ENCODE results near the gene BICC1.
A peak's percentile ranks its signal among the peaks of the same experiment; 100 is the strongest.

The BICC1 gene

GRCh38 chr10:58555170-58555929 is 42.7 kb downstream of the BICC1 start:
- H3K4me1 ChIP-seq, result no peaks in the 10 kb centered on the region
- no peak overlapping the region for H3K4me3 ChIP-seq

GRCh38 chr10:58555930-58556311 is 43.2 kb downstream of the BICC1 start:
- H4K20me1 ChIP-seq, result no peaks in the 10 kb centered on the region
- H3K27me3 ChIP-seq, result no peaks in the 10 kb centered on the region
- TF ChIP-seq Cebpa-rat (IDR thresholded peaks at IDR 0.05), result no peak
- no peak overlapping the region for H3K27ac ChIP-seq
- H3K4me1 ChIP-seq, result no peaks in the 10 kb centered on the region
- no peaks in the 10 kb centered on the region for H3K36me3 ChIP-seq
- no peak overlapping the region for H3K9ac ChIP-seq
- H3K4me2 ChIP-seq, result no peak overlapping the region
- no peak overlapping the region for H3K4me3 ChIP-seq
- H3K9me3 ChIP-seq (replicated peaks in 1 of 11), result peaks cover 6 to 17% (median 11%) of the 10 kb centered on the region in 11 experiments; a peak in 21 of 22 replicates

More at GRCh38 chr10:58555170-58555929, 42.7 kb downstream of the BICC1 start:
- Histone ChIP-seq H3K27me3 (no peaks in the 10 kb centered on the region), H4K20me1 (no peaks in the 10 kb centered on the region), H3K4me2 (no peak overlapping the region), H3K36me3 (no peaks in the 10 kb centered on the region), H3K9me3 (replicated peaks in 1 of 11) (peaks cover 6 to 17% (median 11%) of the 10 kb centered on the region in 11 experiments; a peak in 21 of 22 replicates), H3K27ac (no peak overlapping the region), H3K9ac (no peak overlapping the region)
- TF ChIP-seq Cebpa-rat (IDR thresholded peaks at IDR 0.05), result no peak

- Histone ChIP-seq H3K27ac (no peak overlapping the region), H3K9ac (no peak overlapping the region), H3K4me3 (no peak overlapping the region), H3K4me2 (no peak overlapping the region), H3K9me3 (replicated peaks in 1 of 11) (peaks cover 6 to 23% (median 14%) of the 10 kb centered on the region in 11 experiments; a peak in 21 of 22 replicates), H3K36me3 (no peaks in the 10 kb centered on the region), H3K4me1 (no peaks in the 10 kb centered on the region), H4K20me1 (no peaks in the 10 kb centered on the region), H3K27me3 (no peaks in the 10 kb centered on the region)
- no peak for TF ChIP-seq Cebpa-rat (IDR thresholded peaks at IDR 0.05)
Measured at GRCh38 chr10:58556516-58557165, 44.0 kb downstream of the BICC1 start.

- H4K20me1 ChIP-seq, result no peaks in the 10 kb centered on the region
- H3K9me3 ChIP-seq (replicated peaks in 1 of 11), result peaks cover 10 to 34% (median 23%) of the 10 kb centered on the region in 11 experiments
- no peaks in the 10 kb centered on the region for H3K36me3 ChIP-seq
- no peak overlapping the region for H3K27ac ChIP-seq
- H3K4me2 ChIP-seq, result no peak overlapping the region
- H3K4me3 ChIP-seq, result no peak overlapping the region
- no peak for TF ChIP-seq Cebpa-rat (IDR thresholded peaks at IDR 0.05)
- H3K9ac ChIP-seq, result no peak overlapping the region
- no peaks in the 10 kb centered on the region for H3K4me1 ChIP-seq
- no peaks in the 10 kb centered on the region for H3K27me3 ChIP-seq
Measured at GRCh38 chr10:58557714-58558113, 45.0 kb downstream of the BICC1 start.

- H3K4me3 ChIP-seq, result no peak overlapping the region
- no peak overlapping the region for H3K9ac ChIP-seq
- TF ChIP-seq Cebpa-rat (IDR thresholded peaks at IDR 0.05), result no peak
- H3K36me3 ChIP-seq, result no peaks in the 10 kb centered on the region
- peaks cover 16 to 43% (median 25%) of the 10 kb centered on the region in 11 experiments for H3K9me3 ChIP-seq (replicated peaks in 1 of 11)
- no peak overlapping the region for H3K4me2 ChIP-seq
- H3K27me3 ChIP-seq, result no peaks in the 10 kb centered on the region
- H3K27ac ChIP-seq, result no peak overlapping the region
- no peaks in the 10 kb centered on the region for H4K20me1 ChIP-seq
- H3K4me1 ChIP-seq, result no peaks in the 10 kb centered on the region
Measured at GRCh38 chr10:58560068-58560467, 47.4 kb downstream of the BICC1 start.

GRCh38 chr10:58565271-58565670 is 52.6 kb downstream of the BICC1 start:
- Histone ChIP-seq H3K4me2 (no peak overlapping the region), H3K36me3 (no peaks in the 10 kb centered on the region), H3K9ac (no peak overlapping the region), H3K9me3 (replicated peaks in 1 of 11) (peaks cover 10 to 33% (median 18%) of the 10 kb centered on the region in 11 experiments), H3K27ac (no peak overlapping the region), H3K27me3 (no peaks in the 10 kb centered on the region), H3K4me3 (no peak overlapping the region), H3K4me1 (no peaks in the 10 kb centered on the region), H4K20me1 (no peaks in the 10 kb centered on the region)
- no peak for TF ChIP-seq Cebpa-rat (IDR thresholded peaks at IDR 0.05)

GRCh38 chr10:58567652-58568051 is 55.0 kb downstream of the BICC1 start:
- Histone ChIP-seq H3K9me3 (replicated peaks in 1 of 11) (peaks cover 5 to 34% (median 22%) of the 10 kb centered on the region in 11 experiments; a peak in 21 of 22 replicates), H4K20me1 (no peaks in the 10 kb centered on the region), H3K27me3 (no peaks in the 10 kb centered on the region), H3K9ac (no peak overlapping the region), H3K27ac (no peak overlapping the region), H3K36me3 (no peaks in the 10 kb centered on the region), H3K4me1 (no peaks in the 10 kb centered on the region), H3K4me3 (no peak overlapping the region), H3K4me2 (no peak overlapping the region)
- no peak for TF ChIP-seq Cebpa-rat (IDR thresholded peaks at IDR 0.05)

- Histone ChIP-seq H3K36me3 (no peaks in the 10 kb centered on the region), H3K4me2 (no peak overlapping the region), H3K4me3 (no peak overlapping the region), H3K9me3 (replicated peaks in 1 of 11) (peaks cover 0 to 26% (median 17%) of the 10 kb centered on the region in 11 experiments; a peak in 16 of 22 replicates), H3K4me1 (peaks cover 0 to 6% (median 0%) of the 10 kb centered on the region in 10 experiments; a peak in 2 of 20 replicates), H4K20me1 (no peaks in the 10 kb centered on the region), H3K27me3 (no peaks in the 10 kb centered on the region), H3K9ac (no peak overlapping the region), H3K27ac (0 out of 22 replicates have a peak overlapping the region, but pooled peaks of 1 of the 11 experiments have one; percentile 3)
- TF ChIP-seq Cebpa-rat (IDR thresholded peaks at IDR 0.05), result no peak
Measured at GRCh38 chr10:58568428-58568935, 55.8 kb downstream of the BICC1 start.

GRCh38 chr10:58570307-58570723 is 57.6 kb downstream of the BICC1 start:
- H4K20me1 ChIP-seq, result no peaks in the 10 kb centered on the region
- no peaks in the 10 kb centered on the region for H3K36me3 ChIP-seq
- H3K9ac ChIP-seq, result no peak overlapping the region
- peaks cover 0 to 26% (median 17%) of the 10 kb centered on the region in 11 experiments; a peak in 16 of 22 replicates for H3K9me3 ChIP-seq (replicated peaks in 1 of 11)
- TF ChIP-seq Cebpa-rat (IDR thresholded peaks at IDR 0.05), result no peak
- H3K27ac ChIP-seq, result no peak overlapping the region
- H3K4me2 ChIP-seq, result peak overlapping the region in 1 of 11 experiments; percentile 3; a peak in 1 of 22 replicates
- no peaks in the 10 kb centered on the region for H3K27me3 ChIP-seq
- H3K4me3 ChIP-seq, result no peak overlapping the region
- peaks cover 0 to 19% (median 0%) of the 10 kb centered on the region in 10 experiments; a peak in 4 of 20 replicates for H3K4me1 ChIP-seq

Data from BLaER1 treated with 17β-estradiol and CSF1 and Interleukin-3, amounts not matched to agents 10 nM and 100 nM (cell line).